Cardiac septum (tissue), 1 donor: Measurements from ENCODE around the gene USF3. TPM values are rescaled to one million over a fixed set of nuclear protein-coding genes. Genes with fewer than 3 reads are reported as not detected.

Experiments used
- DNase-seq: peaks from one replicate; pipeline ENCODE4 v3.0.0-alpha.2; 2020; ENCODE audit warnings: low spot score
- intact Hi-C: fragments of 100-400 bp; cut with DNase I; formaldehyde crosslinking; loops from one replicate; pipeline ENCODE4 v1.14.0; 2022
- total RNA-seq: library from RNA; stranded (reverse); fragmentation: NEBNext Ultra II Directional; extraction: Animal tissue kit (Norgen Biotek cat#: 25700); gene quantifications from one replicate; pipeline ENCODE4 v1.2.1, GENCODE V29; 2021
- donor health status: DM: no; HTN: no; CAD: no.

Gene USF3
- total RNA-seq, 1 donor from 2014 or later = 16.3 TPM

- intact Hi-C loops = no loop called here
- DNase-seq = no peak
These were observed 2.5 kb upstream of the USF3 start for GRCh38 chr3:113698956-113699355.

DNA sequence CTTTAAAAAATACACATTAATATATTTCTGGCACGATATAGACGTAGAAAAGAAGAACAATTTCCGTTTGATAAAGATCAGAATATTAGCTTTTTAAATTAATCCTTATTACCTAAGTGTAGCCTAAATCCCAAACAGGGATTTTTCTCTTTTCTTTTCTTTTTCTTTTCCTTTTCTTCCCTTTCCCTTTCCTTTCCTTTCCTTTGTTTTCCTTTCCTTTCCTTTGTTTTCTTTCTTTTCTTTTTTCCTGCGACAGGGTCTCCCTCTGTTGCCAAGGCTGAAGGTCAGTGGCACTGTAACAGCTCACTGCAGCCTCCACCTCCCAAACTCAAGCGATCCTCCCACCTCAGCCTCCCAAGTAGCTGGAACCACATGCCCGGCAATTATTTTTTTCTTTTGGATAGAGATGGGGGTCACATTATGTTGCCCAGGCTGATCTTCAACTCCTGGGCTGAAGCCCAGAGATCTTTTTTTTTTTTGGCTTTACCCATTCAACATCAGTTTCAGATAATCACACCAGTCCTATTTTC, 1.8 kb upstream of the USF3 start:
- DNase-seq = no peak

DNA sequence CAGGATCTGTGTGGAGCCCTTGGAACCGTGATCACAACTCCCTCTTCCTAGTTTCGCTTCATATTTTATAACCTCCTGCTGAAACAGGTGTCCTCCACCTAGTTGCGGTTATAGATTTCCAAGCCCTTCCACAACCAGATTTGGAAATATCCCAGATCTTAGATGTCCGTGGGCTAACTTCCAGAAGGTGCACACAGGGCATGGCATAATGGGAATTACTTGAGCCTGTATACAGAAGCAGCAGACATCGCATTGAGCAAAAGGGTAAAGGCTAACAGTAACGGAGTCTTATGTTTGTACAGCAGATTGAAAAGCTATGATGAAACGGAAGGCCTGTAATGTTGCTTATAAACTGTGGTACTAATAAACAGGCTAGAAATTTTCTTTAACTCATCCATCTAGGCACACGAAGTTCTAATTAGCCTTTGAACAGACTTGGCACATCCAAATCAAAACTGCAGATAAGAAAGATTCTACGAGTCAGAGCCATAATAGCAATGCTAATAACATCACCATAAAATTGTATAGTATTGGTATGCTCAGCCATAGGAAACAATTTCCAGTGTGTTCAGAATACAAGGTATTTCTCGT, 1.2 kb upstream of the USF3 start:
- intact Hi-C loops = no loop called here
- DNase-seq = no peak

More for the DNA sequence above, 1.8 kb upstream of the USF3 start:
- intact Hi-C loops = no loop called here

DNA sequence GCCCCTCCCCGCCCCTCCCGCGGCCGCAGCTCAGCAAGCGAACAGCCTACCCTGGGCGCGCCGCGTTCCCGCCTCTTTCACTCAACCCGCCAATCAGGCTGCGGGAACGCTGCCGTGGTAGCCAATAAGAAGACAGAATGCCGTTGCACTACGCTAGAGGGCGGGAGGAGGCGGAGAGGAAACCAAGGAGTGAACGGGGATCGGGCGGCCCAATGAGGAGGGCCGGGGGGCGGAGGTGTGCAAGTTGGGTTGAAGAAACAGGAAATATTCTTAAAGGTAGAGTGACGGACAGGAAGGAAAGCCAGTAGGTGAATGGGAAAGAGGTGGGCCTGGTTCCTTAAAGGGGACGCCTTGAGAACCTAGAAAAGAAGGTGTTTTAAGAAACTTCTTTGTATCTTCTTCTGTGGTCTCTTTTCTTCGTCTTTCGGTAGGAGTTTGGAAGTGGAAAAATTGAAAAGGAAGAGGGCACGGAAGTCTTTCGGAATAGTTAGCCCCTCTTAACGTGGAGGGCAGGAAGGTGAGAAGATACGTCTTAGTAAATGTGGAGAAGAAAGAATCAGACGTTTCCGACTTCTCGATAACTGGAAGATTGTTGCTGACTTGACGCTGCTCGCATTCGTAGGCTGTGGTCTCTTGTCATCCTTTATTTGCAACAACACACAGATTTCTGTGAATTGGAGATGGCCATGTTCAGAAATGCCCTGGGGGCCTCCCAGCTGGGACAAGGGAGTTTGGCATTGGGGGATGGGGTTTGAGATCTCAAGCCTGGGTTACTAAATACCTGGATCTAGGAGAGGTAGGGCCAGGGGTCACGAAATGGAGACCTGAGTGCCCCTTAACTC, 437 bp upstream of the USF3 start:
- intact Hi-C loops = loop anchor here (1.0 kb wide), 1 partner anchor 49 kb away; the partner anchor contains the start of gene NAA50
- DNase-seq = peak; percentile 99

DNA sequence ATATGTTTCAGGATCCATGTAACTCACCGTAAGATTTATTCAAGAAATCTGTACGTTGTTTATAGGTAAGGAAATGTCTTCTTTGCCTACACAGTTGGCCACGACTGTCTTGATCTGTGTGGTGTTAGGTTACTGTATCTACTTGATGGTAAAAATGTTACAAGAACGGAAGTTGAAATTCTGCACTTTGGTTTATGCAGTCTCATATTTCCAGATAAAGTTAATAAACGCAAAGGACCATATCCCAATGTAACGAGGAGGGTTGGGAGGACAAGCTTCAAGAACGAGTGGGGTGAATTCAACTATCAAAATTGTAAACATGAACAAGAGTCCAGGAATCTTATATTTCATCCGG, 1.0 kb downstream of the USF3 start:
- intact Hi-C loops = no loop called here

GRCh38 chr3:113690482-113690881, 6.0 kb downstream of the USF3 start:
- intact Hi-C loops = no loop called here

More for the DNA sequence above, 1.0 kb downstream of the USF3 start:
- no peak for DNase-seq

GRCh38 chr3:113685956-113686721, 10.3 kb downstream of the USF3 start:
- DNase-seq = no peak
- intact Hi-C loops = no loop called here

More at GRCh38 chr3:113690482-113690881, 6.0 kb downstream of the USF3 start:
- no peak for DNase-seq

- intact Hi-C loops = no loop called here
- DNase-seq = no peak
These were observed 11.3 kb downstream of the USF3 start for GRCh38 chr3:113685124-113685523.

DNA sequence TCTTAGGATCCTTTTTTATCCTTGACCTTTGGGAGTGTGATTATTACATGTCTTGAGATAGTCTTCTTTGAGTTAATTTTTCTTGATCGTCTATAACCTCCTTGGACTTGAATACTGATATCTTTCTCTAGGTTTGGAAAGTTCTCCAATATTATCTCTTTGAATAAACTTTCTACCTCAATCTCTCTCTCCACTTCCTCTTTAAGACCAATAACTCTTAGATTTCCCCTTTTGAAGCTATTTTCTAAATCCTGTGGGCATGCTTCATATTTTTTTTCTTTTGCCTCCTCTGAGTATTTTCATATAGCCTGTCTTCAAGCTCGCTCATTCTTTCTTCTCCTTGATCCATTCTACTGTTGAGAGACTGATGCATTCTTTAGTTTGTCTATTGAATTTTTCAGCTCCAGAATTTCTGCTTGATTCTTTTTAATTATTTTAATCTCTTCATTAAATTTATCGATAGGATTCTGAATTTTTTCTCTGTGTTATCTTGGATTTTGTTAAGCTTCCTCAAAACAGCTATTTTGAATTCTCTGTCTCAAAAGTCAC, 12.1 kb downstream of the USF3 start:
- intact Hi-C loops = no loop called here
- DNase-seq = no peak

DNA sequence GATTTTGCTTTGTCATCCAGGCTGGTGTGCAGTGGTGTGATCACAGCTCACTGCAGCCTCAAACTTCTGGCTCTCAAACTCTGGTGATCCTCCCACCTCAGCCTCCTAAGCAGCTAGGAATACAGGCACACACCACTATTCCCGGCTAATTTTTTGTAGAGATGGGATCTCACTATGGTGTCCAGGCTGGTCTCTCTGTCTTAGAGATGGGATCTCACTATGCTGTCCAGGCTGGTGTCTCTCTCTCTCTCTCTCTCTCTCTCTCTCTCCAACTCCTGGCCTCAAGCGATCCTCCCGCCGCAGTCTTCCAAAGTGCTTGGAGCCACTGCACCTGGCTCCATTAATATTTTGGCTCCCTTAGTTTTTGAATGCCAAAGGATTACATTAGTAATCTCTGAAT, 17.7 kb downstream of the USF3 start:
- intact Hi-C loops = no loop called here
- no peak for DNase-seq

- intact Hi-C loops = no loop called here
- no peak for DNase-seq
These were observed 18.7 kb downstream of the USF3 start for GRCh38 chr3:113677737-113678136.

- intact Hi-C loops = no loop called here
These were observed 20.2 kb downstream of the USF3 start for GRCh38 chr3:113676261-113676660.

GRCh38 chr3:113673593-113673992, 22.8 kb downstream of the USF3 start:
- intact Hi-C loops = no loop called here
- no peak for DNase-seq

More at GRCh38 chr3:113676261-113676660, 20.2 kb downstream of the USF3 start:
- no peak for DNase-seq

DNA sequence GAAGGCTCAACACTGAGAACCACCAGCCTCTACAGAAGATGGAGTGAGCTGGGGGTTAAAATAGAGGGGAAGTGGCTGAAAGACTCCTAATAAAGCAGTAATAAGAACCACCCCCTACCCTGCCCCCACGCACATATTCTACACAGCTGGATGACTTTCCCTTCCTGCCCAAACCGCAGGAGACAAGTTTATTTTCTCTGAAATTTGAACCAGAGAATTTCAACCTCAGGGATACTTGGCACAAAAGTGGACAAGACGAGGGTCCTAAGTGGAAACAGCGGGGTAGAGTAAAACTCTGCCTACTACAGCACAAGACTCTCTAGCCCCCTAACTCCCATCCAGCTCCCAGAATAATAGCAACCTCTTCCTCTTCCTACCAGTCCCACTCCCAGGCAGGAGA, 28.4 kb downstream of the USF3 start:
- intact Hi-C loops = no loop called here
- DNase-seq = no peak

GRCh38 chr3:113664523-113665094, 31.8 kb downstream of the USF3 start:
- intact Hi-C loops = no loop called here
- no peak for DNase-seq

DNA sequence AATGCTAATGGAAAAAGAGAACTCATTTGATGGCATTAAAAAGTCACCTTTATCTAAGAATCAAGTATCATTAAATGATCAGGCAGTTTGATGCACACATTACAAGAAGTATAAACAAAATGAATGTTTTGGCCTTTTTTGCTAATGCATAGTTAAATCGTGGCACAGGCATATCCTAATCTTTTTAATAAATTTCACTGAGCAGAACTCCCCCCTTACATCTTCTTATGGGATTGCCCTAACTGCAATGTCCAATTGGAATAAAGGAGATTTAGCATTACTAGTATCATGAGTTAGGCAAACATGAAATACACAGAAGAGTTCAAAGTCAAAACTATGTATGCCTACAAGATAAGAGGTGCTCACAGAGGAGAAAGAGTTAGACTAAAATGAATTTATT, 32.7 kb downstream of the USF3 start:
- no peak for DNase-seq
- intact Hi-C loops = no loop called here

GRCh38 chr3:113663324-113663750, 33.1 kb downstream of the USF3 start:
- no peak for DNase-seq

DNA sequence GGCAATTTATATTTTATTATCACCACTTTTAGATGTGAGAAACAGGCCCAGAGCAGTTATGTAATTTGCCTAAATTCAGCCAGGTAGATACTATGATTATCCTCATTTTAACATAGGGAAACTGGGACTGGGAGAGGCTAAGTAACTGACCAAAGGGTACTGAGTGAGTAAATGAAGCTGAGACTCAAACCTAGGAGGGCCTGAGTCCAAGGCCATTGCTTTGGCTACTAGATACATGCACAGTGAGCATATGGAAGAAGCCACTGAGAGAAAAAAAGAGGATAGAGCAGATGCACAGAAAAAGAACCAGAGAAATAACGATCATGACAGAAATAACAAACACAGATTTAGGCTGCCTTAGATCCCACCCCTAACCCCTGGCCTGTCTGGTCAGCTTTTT, 33.6 kb downstream of the USF3 start:
- DNase-seq = no peak
- intact Hi-C loops = no loop called here

More at GRCh38 chr3:113663324-113663750, 33.1 kb downstream of the USF3 start:
- intact Hi-C loops = no loop called here

- intact Hi-C loops = no loop called here
- no peak for DNase-seq
These were observed 35.5 kb downstream of the USF3 start for GRCh38 chr3:113660896-113661295.
